ENCODE measurements around the gene KRTAP13-2.

- TF ChIP-seq, protein P1, sequence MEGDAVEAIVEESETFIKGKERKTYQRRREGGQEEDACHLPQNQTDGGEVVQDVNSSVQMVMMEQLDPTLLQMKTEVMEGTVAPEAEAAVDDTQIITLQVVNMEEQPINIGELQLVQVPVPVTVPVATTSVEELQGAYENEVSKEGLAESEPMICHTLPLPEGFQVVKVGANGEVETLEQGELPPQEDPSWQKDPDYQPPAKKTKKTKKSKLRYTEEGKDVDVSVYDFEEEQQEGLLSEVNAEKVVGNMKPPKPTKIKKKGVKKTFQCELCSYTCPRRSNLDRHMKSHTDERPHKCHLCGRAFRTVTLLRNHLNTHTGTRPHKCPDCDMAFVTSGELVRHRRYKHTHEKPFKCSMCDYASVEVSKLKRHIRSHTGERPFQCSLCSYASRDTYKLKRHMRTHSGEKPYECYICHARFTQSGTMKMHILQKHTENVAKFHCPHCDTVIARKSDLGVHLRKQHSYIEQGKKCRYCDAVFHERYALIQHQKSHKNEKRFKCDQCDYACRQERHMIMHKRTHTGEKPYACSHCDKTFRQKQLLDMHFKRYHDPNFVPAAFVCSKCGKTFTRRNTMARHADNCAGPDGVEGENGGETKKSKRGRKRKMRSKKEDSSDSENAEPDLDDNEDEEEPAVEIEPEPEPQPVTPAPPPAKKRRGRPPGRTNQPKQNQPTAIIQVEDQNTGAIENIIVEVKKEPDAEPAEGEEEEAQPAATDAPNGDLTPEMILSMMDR (IDR thresholded peaks at IDR 0.05) = no peak
- no peak for TF ChIP-seq EZH2 (IDR thresholded peaks at IDR 0.05; ENCODE audit: borderline replicate concordance, insufficient read depth, low read depth, low read length, poor library complexity, severe bottlenecking)
Observed at GRCh38 chr21:30351534-30351933, 20.5 kb downstream of the KRTAP13-2 start.

Measured in B cell (primary cell).